HG02970 (cell line): Measurements from ENCODE around the gene ITIH5.

Experiments
- ATAC-seq: cut with Tn5 transposase; IDR thresholded peaks from one replicate; pipeline ENCODE4 v1.9.1; 2021; ENCODE audit warnings: mild to moderate bottlenecking, moderate library complexity, moderate number of reproducible peaks; ENCODE audit not compliant: unreplicated experiment, low FRiP score

Gene ITIH5

DNA sequence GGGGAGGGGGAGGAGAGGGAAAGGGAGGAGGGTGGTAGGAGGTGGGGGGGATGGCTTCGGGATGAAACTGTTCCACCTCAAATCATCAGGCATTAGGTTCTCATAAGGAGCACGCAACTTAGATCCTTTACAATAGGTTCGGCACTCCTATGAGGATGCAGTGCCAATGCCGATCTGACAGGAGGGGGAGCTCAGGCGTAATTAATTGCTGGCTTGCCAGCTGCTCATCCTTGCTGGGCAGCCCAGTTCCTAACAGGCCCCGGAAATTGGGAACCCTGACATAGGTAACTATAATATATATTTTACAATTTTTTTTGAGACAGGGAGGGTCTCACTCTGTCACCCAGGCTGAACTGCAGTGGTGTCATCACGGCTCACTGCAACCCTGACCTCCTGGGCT lies 137.1 kb downstream of the ITIH5 start:
- ATAC-seq, result no peak

DNA sequence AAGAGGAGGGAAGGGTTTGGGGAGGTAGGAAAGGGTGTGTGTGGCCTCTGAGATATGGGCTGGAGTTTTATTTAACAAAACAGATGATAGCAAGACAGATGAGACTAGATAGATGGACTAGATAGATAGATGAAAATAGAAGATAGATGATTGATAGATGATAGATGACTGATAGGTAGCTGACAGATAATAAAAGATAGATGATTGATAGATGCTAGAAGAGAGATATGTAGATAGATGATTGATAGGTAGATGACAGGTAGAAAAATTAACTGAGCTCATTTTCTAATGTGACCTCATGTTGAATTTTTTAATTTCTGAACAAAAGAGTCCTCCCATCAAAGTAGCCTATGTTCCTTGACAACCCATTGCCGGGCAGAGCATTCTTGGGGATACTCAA lies 139.3 kb downstream of the ITIH5 start:
- ATAC-seq, result no peak

- ATAC-seq, result no peak
Measured at GRCh38 chr10:7526017-7526400, 140.8 kb downstream of the ITIH5 start.

GRCh38 chr10:7525314-7526016 lies 141.3 kb downstream of the ITIH5 start:
- peak; percentile 55 for ATAC-seq

GRCh38 chr10:7523656-7524055 lies 143.1 kb downstream of the ITIH5 start:
- no peak for ATAC-seq

GRCh38 chr10:7520507-7521485 lies 146.0 kb downstream of the ITIH5 start:
- no peak for ATAC-seq

DNA sequence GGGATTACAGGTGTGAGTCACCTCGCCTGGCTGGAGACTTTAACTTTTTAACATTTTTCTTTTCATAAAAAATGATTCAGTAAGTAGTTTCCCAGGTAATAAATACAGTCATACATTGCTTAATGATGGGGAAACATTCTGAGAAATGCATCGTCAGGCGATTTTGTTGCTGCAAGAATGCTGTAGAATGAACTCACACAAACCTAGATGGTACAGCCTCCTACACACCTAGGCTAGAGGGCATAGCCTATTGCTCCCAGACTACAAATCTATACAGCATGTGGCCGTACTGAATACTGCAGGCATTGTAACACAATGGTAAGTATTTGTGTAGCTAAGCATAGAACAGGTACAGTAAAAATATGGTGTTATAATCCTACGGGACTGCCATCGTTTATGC lies 147.4 kb downstream of the ITIH5 start:
- ATAC-seq, result no peak

DNA sequence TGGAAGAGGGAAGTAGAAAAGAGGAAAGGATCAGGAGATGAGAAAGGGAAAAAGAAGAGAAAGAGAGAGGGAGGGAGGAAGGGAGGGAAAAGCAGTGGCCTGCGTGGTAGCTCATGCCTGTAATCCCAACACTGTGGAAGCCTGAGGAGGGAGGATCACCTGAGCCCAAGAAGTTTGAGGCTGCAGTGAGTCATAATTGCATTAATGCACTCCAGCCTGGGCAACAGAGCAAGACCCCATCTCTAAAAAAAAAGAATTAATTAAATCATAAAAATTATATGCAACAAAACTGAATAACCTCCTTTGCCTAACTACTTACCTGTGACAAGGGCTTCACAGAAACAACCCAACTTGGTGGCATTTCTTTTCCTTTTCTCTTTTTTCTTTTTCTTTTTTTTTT lies 148.1 kb downstream of the ITIH5 start:
- ATAC-seq, result no peak

GRCh38 chr10:7515439-7515838 lies 151.3 kb downstream of the ITIH5 start:
- no peak for ATAC-seq

DNA sequence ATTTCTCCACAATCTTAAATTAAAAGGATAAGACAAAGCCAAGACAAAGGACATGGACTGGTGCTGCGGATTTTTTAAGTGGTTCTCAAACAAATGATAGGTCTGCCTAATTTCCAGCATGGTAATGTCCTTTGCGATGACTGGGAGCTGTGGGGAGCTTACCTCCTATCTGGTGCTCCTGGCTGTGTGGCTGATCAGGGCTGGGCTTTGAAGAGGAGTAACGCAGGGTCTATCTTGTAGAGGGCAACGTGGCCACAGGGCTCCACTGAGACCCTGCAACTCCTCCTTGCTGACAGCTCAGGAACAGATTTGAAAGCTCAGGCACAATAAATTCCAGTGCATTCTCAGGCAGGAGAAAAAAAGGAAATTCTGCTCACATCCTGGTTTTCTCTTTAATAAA lies 152.8 kb downstream of the ITIH5 start:
- ATAC-seq, result no peak

- no peak for ATAC-seq
Measured at GRCh38 chr10:7513455-7513854, 153.3 kb downstream of the ITIH5 start.

DNA sequence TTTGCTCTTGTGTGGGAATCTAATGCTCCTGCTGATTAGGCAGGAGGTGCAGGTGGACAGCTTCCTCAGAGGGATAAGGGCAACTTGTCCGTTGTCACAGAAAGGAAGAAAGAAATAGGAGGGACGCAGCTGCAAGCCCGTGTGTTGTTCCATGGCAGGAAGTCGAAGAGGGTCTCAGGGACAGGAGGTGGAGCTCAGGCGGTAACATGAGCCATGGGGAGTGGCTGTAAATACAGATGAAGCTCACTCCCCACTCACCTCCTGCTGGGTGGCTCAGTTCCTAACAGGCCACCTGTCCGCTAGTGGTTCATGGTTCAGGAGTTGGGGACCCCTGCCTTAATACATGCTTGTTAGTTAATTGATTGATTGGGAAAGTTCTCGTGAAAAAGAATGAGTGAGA lies 154.3 kb downstream of the ITIH5 start:
- no peak for ATAC-seq

DNA sequence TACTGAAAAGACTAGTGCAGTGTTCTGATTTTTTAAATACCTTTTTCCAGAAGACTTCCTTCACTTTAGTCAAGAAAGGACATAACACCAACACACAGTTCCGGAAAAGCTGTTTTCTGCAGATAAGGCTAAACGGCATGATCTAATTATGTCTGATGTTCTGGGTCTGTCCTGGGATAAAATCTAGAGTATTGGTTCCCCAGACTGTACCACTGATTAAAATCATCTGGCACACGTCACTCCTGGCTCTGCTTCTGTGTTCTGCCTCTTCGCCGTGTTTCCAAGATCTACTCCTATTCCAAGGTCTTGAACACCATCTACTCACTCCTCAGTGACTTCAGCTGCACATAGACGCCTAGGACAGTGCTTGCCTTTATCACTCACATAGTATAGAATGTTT lies 155.2 kb downstream of the ITIH5 start:
- ATAC-seq, result no peak
